ENCODE measurements around the gene GTF3C5. TPM values are rescaled to one million over a fixed set of nuclear protein-coding genes. Genes with fewer than 3 reads are reported as not detected.

Gene GTF3C5
- total and polyA plus RNA-seq, 9 of the 15 experiments (the other 6 are each of a cell fraction or from before 2014, with no cell fraction given), result 3.8 to 118 (median 83.7) TPM

GRCh38 chr9:132984202-132985070 is 46.4 kb upstream of the GTF3C5 start (continued):
- TF ChIP-seq REST (IDR thresholded peaks at IDR 0.05; ENCODE audit: borderline replicate concordance), result no peak
- peak; percentile 67; the same call in 1 of the 2 replicates for TF ChIP-seq REST (CRISPR knock-in tag; IDR thresholded peaks at IDR 0.05; ENCODE audit: low read depth)
- peak; percentile 92 for TF ChIP-seq GATA2 (CRISPR knock-in tag; IDR thresholded peaks at IDR 0.05)
- TF ChIP-seq CTBP1 (IDR thresholded peaks at IDR 0.05; ENCODE audit: borderline replicate concordance), result peak; percentile 66; the same call in 1 of the 2 replicates
- TF ChIP-seq ZNF445 (CRISPR knock-in tag; IDR thresholded peaks at IDR 0.05; ENCODE audit: low read depth), result no peak
- no peak for TF ChIP-seq CHD2 (IDR thresholded peaks at IDR 0.05; ENCODE audit: low read depth, low read length)
- TF ChIP-seq ZNF609 (CRISPR knock-in tag; IDR thresholded peaks at IDR 0.05; ENCODE audit: borderline replicate concordance), result no peak
- peak; percentile 58 for TF ChIP-seq NEUROD1 (IDR thresholded peaks at IDR 0.05; ENCODE audit: borderline replicate concordance, low read depth, low read length, partially characterized antibody)
- no peak for TF ChIP-seq ZNF224 (CRISPR knock-in tag; IDR thresholded peaks at IDR 0.05)
- peak; percentile 82 to 96 for TF ChIP-seq MAZ (CRISPR knock-in tag; conservative IDR thresholded peaks at IDR 0.05 in 1 of 2, IDR thresholded peaks at IDR 0.05 in 1 of 2)
- TF ChIP-seq ZNF212 (CRISPR knock-in tag; IDR thresholded peaks at IDR 0.05), result no peak
- TF ChIP-seq TEAD4 (IDR thresholded peaks at IDR 0.05; ENCODE audit: low read length), result peak; percentile 95
- no peak for TF ChIP-seq TEAD4 (CRISPR knock-in tag; IDR thresholded peaks at IDR 0.05; ENCODE audit: borderline replicate concordance)
- 0 out of 2 replicates have a peak, but pooled peaks have one; percentile 5 for TF ChIP-seq OTX1 (CRISPR knock-in tag; IDR thresholded peaks at IDR 0.05)
- no peak for TF ChIP-seq ILF3 (IDR thresholded peaks at IDR 0.05; ENCODE audit: borderline replicate concordance)
